Measurements from ENCODE around the gene ZNF207.
"Not testable (repeated sequence)": the region's sequence is repeated elsewhere in the genome, so short reads cannot be mapped to it uniquely, and the experiment has no call there.

The ZNF207 gene

GRCh38 chr17:32335687-32336086 is 14.3 kb upstream of the ZNF207 start:
- DNase-seq: no peak

GRCh38 chr17:32341141-32341856 is 8.7 kb upstream of the ZNF207 start:
- peak; percentile 34 for DNase-seq

- peak; percentile 76 for DNase-seq
Observed at GRCh38 chr17:32341857-32342602, 7.9 kb upstream of the ZNF207 start, which contains the start of gene C17orf75. Gene C17orf75, minus strand, starts transcription at chr17:32342173. Its CDS starts 34 bp downstream, at chr17:32342139.

DNA sequence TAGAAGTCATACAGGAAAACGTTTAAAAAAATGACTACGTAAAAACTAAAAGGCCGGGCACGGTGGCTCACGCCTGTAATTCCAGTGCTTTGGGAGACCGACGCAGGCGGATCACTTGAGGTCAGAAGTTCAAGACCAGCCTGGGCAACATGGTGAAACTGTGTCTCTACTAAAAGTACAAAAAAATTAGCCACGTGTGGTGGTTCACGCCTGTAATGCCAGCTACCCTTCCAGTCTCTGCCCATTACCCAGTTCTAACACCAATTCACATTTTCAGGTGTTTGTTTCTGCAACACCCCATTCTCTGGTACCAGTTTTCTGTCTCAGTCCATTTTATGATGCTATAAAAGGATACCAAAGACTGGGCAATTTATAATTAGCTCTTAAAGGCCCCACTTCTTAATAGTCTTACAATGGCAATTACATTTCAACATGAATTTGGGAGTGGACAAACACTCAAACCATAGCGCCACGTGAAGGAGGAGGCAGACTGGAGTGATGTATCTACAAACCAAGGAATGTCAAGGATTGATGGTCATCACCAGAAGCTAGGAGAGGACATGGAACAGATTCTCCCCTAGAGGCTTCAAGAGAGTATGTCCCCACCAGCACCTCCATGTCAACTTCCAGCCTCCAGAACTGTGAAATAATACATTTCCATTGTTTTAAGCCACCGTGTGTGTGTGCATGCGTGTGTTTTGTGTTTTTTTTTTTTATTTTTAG is 7.2 kb upstream of the ZNF207 start:
- DNase-seq: no peak

GRCh38 chr17:32345951-32346600 is 3.9 kb upstream of the ZNF207 start:
- no peak for DNase-seq

- DNase-seq: no peak
Observed at GRCh38 chr17:32348483-32348800, 1.5 kb upstream of the ZNF207 start.

- DNase-seq: peak; percentile 16
Observed at GRCh38 chr17:32349503-32349853, 479 bp upstream of the ZNF207 start.

DNA sequence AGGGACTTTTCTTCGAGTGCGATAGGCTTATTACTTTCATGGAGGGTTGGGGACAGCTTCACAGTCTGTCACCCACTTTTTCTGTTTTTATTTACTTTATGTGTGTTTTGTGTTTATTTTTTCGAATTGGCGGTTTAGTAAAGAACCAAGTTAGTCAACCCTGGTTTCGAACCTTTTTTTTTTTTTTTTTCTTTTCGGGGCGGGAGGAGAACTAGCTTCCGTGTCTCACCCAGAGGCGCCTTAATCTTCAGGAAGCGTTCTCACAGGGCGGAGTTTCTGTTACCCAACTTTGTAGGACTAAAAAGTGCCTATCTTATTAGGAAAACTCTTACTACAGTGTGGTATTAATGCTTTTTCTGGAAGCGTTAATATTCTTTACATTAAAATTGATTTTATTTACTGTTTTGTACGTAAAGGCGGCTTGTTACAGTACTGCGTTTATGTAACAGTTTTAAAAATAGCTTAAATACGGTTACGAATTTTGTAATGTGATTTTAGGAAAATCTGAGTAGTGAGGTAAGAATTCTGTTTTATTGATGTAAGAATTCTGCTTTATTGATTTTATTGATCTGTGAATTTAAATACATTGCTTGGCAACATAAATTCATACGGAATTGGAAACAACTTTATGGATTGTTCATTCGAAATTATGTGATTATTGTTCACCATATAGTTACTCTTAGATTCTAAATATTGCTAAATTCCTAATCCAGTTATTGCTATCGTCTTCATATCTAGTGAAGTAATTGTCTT is 885 bp downstream of the ZNF207 start:
- DNase-seq: peak; percentile 27

- not testable (repeated sequence) for DNase-seq
Observed at GRCh38 chr17:32352734-32353133, 2.8 kb downstream of the ZNF207 start.

- DNase-seq: no peak
Observed at GRCh38 chr17:32355649-32356377, 5.9 kb downstream of the ZNF207 start.

GRCh38 chr17:32356378-32356743 is 6.4 kb downstream of the ZNF207 start:
- no peak for DNase-seq

DNA sequence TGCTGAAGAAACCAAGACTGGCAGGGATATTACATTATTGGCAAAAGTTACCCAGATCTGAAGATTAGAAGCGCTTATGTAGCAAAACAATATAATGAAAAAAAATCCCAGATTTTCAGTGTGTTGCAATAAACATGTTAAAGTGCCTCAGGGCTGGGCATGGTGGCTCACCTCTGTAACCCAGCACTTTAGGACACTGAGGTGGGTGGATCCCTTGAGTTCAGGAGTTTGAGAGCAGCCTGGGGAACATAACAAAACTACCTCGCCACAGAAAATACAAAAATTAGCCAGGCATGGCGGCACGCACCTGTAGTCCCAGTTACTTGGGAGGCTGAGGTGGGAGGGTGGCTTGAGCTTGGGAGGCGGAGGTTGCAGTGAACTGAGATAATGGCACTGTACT is 6.8 kb downstream of the ZNF207 start:
- DNase-seq: no peak

- no peak for DNase-seq
Observed at GRCh38 chr17:32357615-32358014, 7.7 kb downstream of the ZNF207 start.

- no peak for DNase-seq
Observed at GRCh38 chr17:32361270-32361669, 11.3 kb downstream of the ZNF207 start.

- DNase-seq: no peak
Observed at GRCh38 chr17:32370426-32370825, 20.5 kb downstream of the ZNF207 start.

DNA sequence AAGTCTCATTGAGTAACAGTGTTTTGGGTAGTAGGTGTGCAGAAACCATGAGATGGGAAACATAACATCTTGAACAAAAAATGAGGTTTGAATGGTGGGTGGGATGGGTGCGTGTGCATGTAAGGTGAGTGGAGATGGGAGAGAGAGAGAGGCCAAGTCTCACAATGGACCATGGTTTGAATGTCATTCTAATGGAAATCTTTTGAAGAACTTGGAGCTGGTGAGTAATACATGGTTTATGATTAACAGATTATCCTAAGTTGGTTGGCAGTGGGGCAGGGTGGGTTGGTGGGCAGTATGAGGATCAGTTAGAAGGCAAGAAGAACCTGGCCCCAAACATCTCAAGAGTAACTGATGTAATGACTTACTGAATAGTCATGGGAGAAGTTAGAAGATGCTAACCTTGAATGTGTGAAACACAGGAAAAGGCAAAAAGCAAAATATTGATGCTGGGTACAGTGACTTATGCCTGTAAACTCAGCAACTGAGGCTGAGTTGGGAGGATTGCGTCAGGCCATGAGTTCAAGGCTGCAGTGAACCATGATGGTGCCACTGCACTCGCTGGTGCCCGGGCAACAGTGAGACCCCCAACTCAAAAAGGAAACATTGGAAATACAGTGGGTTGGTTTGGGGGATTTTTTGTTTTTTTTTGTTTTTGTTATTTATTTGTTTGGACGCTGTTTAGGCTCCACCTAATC is 32.7 kb downstream of the ZNF207 start:
- DNase-seq: no peak

GRCh38 chr17:32383926-32384434 is 34.0 kb downstream of the ZNF207 start:
- no peak for DNase-seq

DNA sequence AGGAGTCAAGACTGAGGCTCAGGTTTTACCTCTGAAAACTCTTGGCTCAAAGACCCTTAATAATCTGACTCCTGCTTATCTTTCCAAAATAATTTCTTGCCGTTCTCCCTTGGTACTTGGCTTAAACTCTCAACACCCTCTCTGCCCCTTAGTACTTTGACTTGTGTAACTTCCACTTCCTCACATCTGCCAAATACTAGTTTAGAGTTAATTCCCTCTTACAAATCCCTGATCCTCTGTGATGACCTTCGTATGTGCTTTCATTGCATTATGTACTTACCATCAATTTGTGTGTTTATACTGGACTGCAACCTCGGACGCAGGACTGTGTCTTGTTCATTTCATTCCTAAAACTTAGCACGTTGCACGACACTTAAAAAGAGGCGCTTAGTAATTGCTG is 35.2 kb downstream of the ZNF207 start:
- no peak for DNase-seq

GRCh38 chr17:32385971-32386370 is 36.0 kb downstream of the ZNF207 start:
- DNase-seq: no peak

- no peak for DNase-seq
Observed at GRCh38 chr17:32386844-32387243, 36.9 kb downstream of the ZNF207 start.

GRCh38 chr17:32388128-32388527 is 38.2 kb downstream of the ZNF207 start:
- not testable (repeated sequence) for DNase-seq
